GM12864 (cell line): ENCODE measurements around the gene HSF2.

ENCODE experiments used
- DNase-seq: peaks from one replicate; pipeline ENCODE4 v3.0.0-alpha.2; 2011; ENCODE audit warnings: low read depth
- H3K4me3 ChIP-seq: 2 replicates; pipeline ENCODE4 v1.5.1; 2011; ENCODE audit warnings: mild to moderate bottlenecking, low read depth, low read length, control low read depth
- CTCF ChIP-seq: IDR thresholded peaks from 2 replicates; pipeline ENCODE4 v1.5.1; 2011; ENCODE audit warnings: low read depth, mild to moderate bottlenecking, moderate library complexity, low read length, control low read depth, inconsistent platforms; ENCODE audit errors: missing control alignments

Gene HSF2

GRCh38 chr6:122422614-122423267 lies 23.3 kb downstream of the HSF2 start:
- no peak for TF ChIP-seq CTCF
- DNase-seq, result no peak
- H3K4me3 ChIP-seq, result no peak overlapping the region

GRCh38 chr6:122423734-122424133 lies 24.3 kb downstream of the HSF2 start:
- no peak for DNase-seq
- no peak for TF ChIP-seq CTCF
- no peak overlapping the region for H3K4me3 ChIP-seq

GRCh38 chr6:122426597-122426996 lies 27.1 kb downstream of the HSF2 start:
- no peak for DNase-seq
- TF ChIP-seq CTCF, result no peak
- no peak overlapping the region for H3K4me3 ChIP-seq

DNA sequence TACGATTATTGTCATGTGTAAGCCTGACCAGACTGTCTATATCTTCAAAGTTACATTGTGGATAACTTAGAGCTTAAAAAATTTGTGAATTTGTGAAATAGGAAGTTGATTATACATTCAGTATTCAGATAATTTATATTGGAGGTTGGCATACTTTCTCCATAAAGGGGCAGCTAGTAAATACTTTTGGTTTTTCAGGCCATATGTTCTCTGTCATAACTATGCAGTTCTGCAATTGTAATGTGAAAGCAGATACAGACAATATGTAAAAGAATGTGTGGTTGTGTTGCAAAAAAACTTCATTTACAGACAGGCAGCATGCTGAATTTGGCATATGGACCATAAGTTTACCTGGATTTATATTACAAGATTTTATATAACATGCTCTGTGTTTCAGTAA lies 29.3 kb downstream of the HSF2 start:
- TF ChIP-seq CTCF, result no peak
- no peak for DNase-seq
- H3K4me3 ChIP-seq, result no peak overlapping the region

DNA sequence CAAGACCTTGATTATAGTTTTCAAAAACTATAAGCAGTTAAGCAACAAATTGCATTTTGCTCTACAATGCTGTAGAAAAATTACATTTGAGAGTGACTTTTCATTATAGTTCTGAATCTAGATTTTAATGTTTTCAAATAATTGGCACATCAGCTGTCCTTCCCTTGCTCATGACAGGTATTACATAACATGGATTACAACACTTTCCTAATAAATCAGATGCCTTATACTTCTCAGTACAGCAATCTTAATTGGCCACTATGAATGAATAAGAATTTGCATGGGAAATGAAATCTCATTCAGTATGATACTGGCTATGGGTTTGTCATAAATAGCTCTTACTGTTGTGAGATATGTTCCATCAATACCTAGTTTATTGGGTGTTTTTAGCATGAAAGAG lies 29.9 kb downstream of the HSF2 start:
- no peak for DNase-seq
- H3K4me3 ChIP-seq, result no peak overlapping the region
- TF ChIP-seq CTCF, result no peak

DNA sequence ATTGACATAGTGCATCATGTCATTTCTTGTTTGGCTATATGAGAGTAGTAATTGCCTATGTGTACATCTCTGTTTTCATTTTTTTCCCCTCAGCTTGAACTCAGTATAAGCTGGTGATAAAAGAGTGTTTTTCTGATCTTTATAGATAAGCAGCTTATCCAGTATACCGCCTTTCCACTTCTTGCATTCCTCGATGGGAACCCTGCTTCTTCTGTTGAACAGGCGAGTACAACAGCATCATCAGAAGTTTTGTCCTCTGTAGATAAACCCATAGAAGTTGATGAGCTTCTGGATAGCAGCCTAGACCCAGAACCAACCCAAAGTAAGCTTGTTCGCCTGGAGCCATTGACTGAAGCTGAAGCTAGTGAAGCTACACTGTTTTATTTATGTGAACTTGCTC lies 32.3 kb downstream of the HSF2 start:
- H3K4me3 ChIP-seq, result no peak overlapping the region
- no peak for DNase-seq
- TF ChIP-seq CTCF, result no peak

DNA sequence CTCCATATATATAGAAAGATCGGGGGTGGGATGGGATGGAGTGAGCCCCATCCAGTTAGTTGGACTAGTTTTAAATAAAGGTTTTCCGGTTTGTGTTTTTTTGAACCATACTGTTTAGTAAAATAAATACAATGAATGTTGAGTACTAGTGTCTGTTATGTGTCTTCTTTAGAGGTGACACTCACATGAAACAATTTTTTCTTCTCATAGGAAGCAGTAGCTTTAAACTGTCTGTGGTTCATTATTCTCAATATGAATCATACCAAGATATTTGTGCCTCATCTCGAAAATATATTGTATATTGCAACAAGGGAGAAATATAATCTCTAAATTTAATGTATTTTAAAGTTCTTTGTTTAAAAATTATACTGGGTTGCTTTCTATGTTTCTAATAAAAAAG lies 33.4 kb downstream of the HSF2 start:
- DNase-seq, result no peak
- no peak for TF ChIP-seq CTCF
- H3K4me3 ChIP-seq, result no peak overlapping the region
